ENCODE measurements around the gene WDR93.

WDR93 gene

GRCh38 chr15:89690276-89691218 lies at the start of gene WDR93, which contains the start of gene PEX11A:
WDR93 (plus strand) TSS chr15:89690811; CDS start chr15:89701747, 10,936 bp downstream.
PEX11A (minus strand) TSS chr15:89690754; CDS start chr15:89690632, 122 bp downstream.
- peak; percentile 45 to 64 (median 54) for DNase-seq

GRCh38 chr15:89641053-89641452 lies 49.6 kb upstream of the WDR93 start:
- DNase-seq: no peak

- no peak for DNase-seq
Measured at GRCh38 chr15:89642106-89642505, 48.5 kb upstream of the WDR93 start.

- DNase-seq: no peak
Measured at GRCh38 chr15:89645680-89646079, 44.9 kb upstream of the WDR93 start.

GRCh38 chr15:89646416-89647141 lies 44.0 kb upstream of the WDR93 start:
- DNase-seq: no peak

- peak; percentile 26 to 58 (median 38) for DNase-seq
Measured at GRCh38 chr15:89647191-89647851, 43.3 kb upstream of the WDR93 start.

GRCh38 chr15:89648106-89649012 lies 42.3 kb upstream of the WDR93 start:
- no peak for DNase-seq

- DNase-seq: no peak
Measured at GRCh38 chr15:89649013-89649625, 41.5 kb upstream of the WDR93 start.

- DNase-seq: no peak
Measured at GRCh38 chr15:89649716-89650115, 40.9 kb upstream of the WDR93 start.

- DNase-seq: no peak
Measured at GRCh38 chr15:89652131-89652530, 38.5 kb upstream of the WDR93 start.

- no peak for DNase-seq
Measured at GRCh38 chr15:89652666-89653065, 37.9 kb upstream of the WDR93 start.

- DNase-seq: no peak
Measured at GRCh38 chr15:89653578-89653977, 37.0 kb upstream of the WDR93 start.

- no peak for DNase-seq
Measured at GRCh38 chr15:89654301-89654761, 36.3 kb upstream of the WDR93 start.

- DNase-seq: no peak
Measured at GRCh38 chr15:89654847-89655805, 35.5 kb upstream of the WDR93 start, which contains the start of gene KIF7. KIF7 (minus strand) TSS chr15:89655467; CDS start chr15:89652930, 2,537 bp downstream.

- no peak for DNase-seq
Measured at GRCh38 chr15:89656116-89656815, 34.3 kb upstream of the WDR93 start.

GRCh38 chr15:89657686-89658200 lies 32.9 kb upstream of the WDR93 start:
- no peak for DNase-seq

- no peak for DNase-seq
Measured at GRCh38 chr15:89659295-89659694, 31.3 kb upstream of the WDR93 start.

- no peak for DNase-seq
Measured at GRCh38 chr15:89660556-89660955, 30.1 kb upstream of the WDR93 start.
